H1 (cell line): ENCODE data around the gene MIER3. TPM values are rescaled to one million over a fixed set of nuclear protein-coding genes. Genes with fewer than 3 reads are reported as not detected.

Experiments used
- CTCF ChIA-PET: fragments of 300-600 bp; sonication (Branson Sonifier 250); formaldehyde crosslinking; loops from one replicate; lab custom pipeline; 2021; ENCODE audit not compliant: partially characterized antibody; lab: Charles Lee
- POLR2A ChIA-PET: fragments of 300-600 bp; sonication (Branson Sonifier 250); formaldehyde crosslinking; loops from one replicate; lab custom pipeline; 2021; ENCODE audit warnings: inconsistent platforms; ENCODE audit not compliant: partially characterized antibody; lab: Charles Lee
- DNase-seq, 2 experiments: peaks; one replicate each; pipeline versions ENCODE4 v3.0.0 to v3.0.0-alpha.2; 2010 to 2022; ENCODE audit warnings: low spot score in 2 of 2, low read depth in 1 of 2, mixed read lengths in 1 of 2
- FAIRE-seq: peaks from 2 replicates; lab custom pipeline; 2011; peaks lifted over from hg19 to GRCh38; lab: Jason Lieb, UNC
- H2AFZ ChIP-seq: 2 replicates; pipeline ENCODE4 v1.8.1; 2012; ENCODE audit warnings: low read length, inconsistent platforms
- H2AK5ac ChIP-seq: 2 replicates; pipeline ENCODE4 v1.6.1; 2013; ENCODE audit warnings: low read depth, low read length
- H2BK120ac ChIP-seq: replicated peaks from 2 replicates; pipeline ENCODE3; 2013; ENCODE audit warnings: low read depth, low read length, inconsistent platforms
- H2BK12ac ChIP-seq: 2 replicates; pipeline ENCODE4 v1.6.1; 2013; ENCODE audit warnings: low read depth, low read length
- H2BK15ac ChIP-seq: 2 replicates; pipeline ENCODE4 v1.6.1; 2013; ENCODE audit warnings: low read length
- H2BK20ac ChIP-seq: 2 replicates; pipeline ENCODE4 v1.6.1; 2013; ENCODE audit warnings: low read length
- H2BK5ac ChIP-seq: 2 replicates; pipeline ENCODE4 v1.6.1; 2013; ENCODE audit warnings: low read depth, low read length
- H3K14ac ChIP-seq: 2 replicates; pipeline ENCODE4 v1.6.1; 2013; ENCODE audit warnings: inconsistent platforms; ENCODE audit not compliant: insufficient read length
- H3K18ac ChIP-seq: 2 replicates; pipeline ENCODE4 v1.6.1; 2013; ENCODE audit warnings: low read length; ENCODE audit errors: extremely low read depth
- H3K23ac ChIP-seq: 2 replicates; pipeline ENCODE4 v1.6.1; 2013; ENCODE audit warnings: inconsistent platforms; ENCODE audit not compliant: insufficient read length
- H3K23me2 ChIP-seq: 2 replicates; pipeline ENCODE4 v1.6.1; 2013; ENCODE audit warnings: low read depth, low read length
- H3K27ac ChIP-seq: 2 replicates; pipeline ENCODE4 v1.6.1; 2011; ENCODE audit warnings: low read depth, low read length, inconsistent platforms
- H3K27me3 ChIP-seq, 4 experiments: replicated peaks in 1 of 4; 1 replicate in 1 of 4; 2 replicates in 3 of 4; pipeline versions ENCODE4 v1.6.1 to v1.8.1; 2011 to 2013; ENCODE audit warnings: low read length in 3 of 4, mild to moderate bottlenecking in 3 of 4, inconsistent platforms in 2 of 4, mixed read lengths in 2 of 4, moderate library complexity in 1 of 4; ENCODE audit not compliant: control insufficient read depth in 3 of 4, insufficient read depth in 3 of 4; ENCODE audit errors: extremely low read depth in 1 of 4
- H3K36me3 ChIP-seq, 4 experiments: 2 replicates each; pipeline versions ENCODE4 v1.6.1 to v1.8.1; 2011 to 2013; ENCODE audit warnings: mild to moderate bottlenecking in 4 of 4, low read length in 3 of 4, moderate library complexity in 2 of 4, control low read depth in 1 of 4, inconsistent platforms in 1 of 4; ENCODE audit not compliant: insufficient read depth in 4 of 4, control insufficient read depth in 2 of 4
- H3K4ac ChIP-seq: replicated peaks from 2 replicates; pipeline ENCODE3; 2013; ENCODE audit warnings: low read length, low read depth, mixed read lengths, inconsistent platforms; ENCODE audit not compliant: insufficient read length
- H3K4me1 ChIP-seq, 4 experiments: replicated peaks in 1 of 4; 1 replicate in 1 of 4; 2 replicates in 3 of 4; pipeline versions ENCODE4 v1.6.1 to v1.8.1; 2011 to 2013; ENCODE audit warnings: low read length in 3 of 4, inconsistent platforms in 2 of 4, mixed read lengths in 1 of 4; ENCODE audit not compliant: insufficient read depth in 4 of 4, control insufficient read depth in 3 of 4
- H3K4me2 ChIP-seq, 2 experiments: 2 replicates each; pipeline versions ENCODE4 v1.6.1 to v1.8.1; 2011 to 2013; ENCODE audit warnings: low read depth in 2 of 2, low read length in 2 of 2, control low read depth in 1 of 2, inconsistent platforms in 1 of 2, mild to moderate bottlenecking in 1 of 2; ENCODE audit not compliant: insufficient read depth in 1 of 2
- H3K4me3 ChIP-seq, 4 experiments: fragments of 200-600, 300-600 bp in 1 of 4; sonication (generic), shearing (Covaris generic), sonication (Bioruptor Twin) in 1 of 4; 2 replicates each; pipeline versions ENCODE4 v1.5.1 to v1.8.1; 2011 to 2016; ENCODE audit warnings: low read length in 4 of 4, low read depth in 3 of 4, control low read depth in 2 of 4, inconsistent platforms in 2 of 4, mild to moderate bottlenecking in 2 of 4, mixed read lengths in 1 of 4, moderate library complexity in 1 of 4; ENCODE audit not compliant: insufficient read depth in 2 of 4; ENCODE audit errors: extremely low read depth in 1 of 4
- H3K56ac ChIP-seq: replicated peaks from 2 replicates; pipeline ENCODE3; 2013; ENCODE audit warnings: low read depth, mild to moderate bottlenecking, mixed read lengths, low read length, inconsistent platforms; ENCODE audit not compliant: insufficient read length
- H3K79me1 ChIP-seq: 2 replicates; pipeline ENCODE4 v1.6.1; 2013; ENCODE audit warnings: low read depth, low read length, control low read depth
- H3K79me2 ChIP-seq, 2 experiments: 2 replicates each; pipeline versions ENCODE4 v1.6.1 to v1.8.1; 2012 to 2013; ENCODE audit warnings: low read length in 2 of 2, mild to moderate bottlenecking in 2 of 2, inconsistent platforms in 1 of 2; ENCODE audit not compliant: insufficient read depth in 2 of 2, control insufficient read depth in 1 of 2
- H3K9ac ChIP-seq, 4 experiments: replicated peaks in 1 of 4; 1 replicate in 1 of 4; 2 replicates in 3 of 4; pipeline versions ENCODE4 v1.6.1 to v1.8.1; 2011 to 2013; ENCODE audit warnings: low read depth in 3 of 4, low read length in 3 of 4, control low read depth in 2 of 4, mild to moderate bottlenecking in 2 of 4, moderate library complexity in 2 of 4, inconsistent platforms in 1 of 4; ENCODE audit errors: extremely low read depth in 1 of 4
- H3K9me3 ChIP-seq, 2 experiments: 2 replicates each; pipeline versions ENCODE4 v1.6.1 to v1.8.1; 2012 to 2013; ENCODE audit warnings: mild to moderate bottlenecking in 2 of 2, moderate library complexity in 2 of 2, control low read depth in 1 of 2, inconsistent platforms in 1 of 2, low read depth in 1 of 2, low read length in 1 of 2, mixed read lengths in 1 of 2; ENCODE audit not compliant: insufficient read depth in 2 of 2
- H4K20me1 ChIP-seq, 2 experiments: replicated peaks in 1 of 2; 2 replicates each; pipeline versions ENCODE3 to v1.8.1; 2011 to 2013; ENCODE audit warnings: inconsistent platforms in 2 of 2, low read length in 2 of 2, mild to moderate bottlenecking in 1 of 2; ENCODE audit not compliant: insufficient read depth in 2 of 2, control insufficient read depth in 1 of 2
- H4K5ac ChIP-seq: 2 replicates; pipeline ENCODE4 v1.6.1; 2013; ENCODE audit warnings: low read length, low read depth, mixed read lengths, inconsistent platforms; ENCODE audit not compliant: insufficient read length
- H4K8ac ChIP-seq: 2 replicates; pipeline ENCODE4 v1.8.0; 2013; ENCODE audit warnings: mild to moderate bottlenecking, moderate library complexity, low read length, inconsistent platforms; ENCODE audit not compliant: insufficient read depth; ENCODE audit errors: extremely low read depth
- H4K91ac ChIP-seq: replicated peaks from 2 replicates; pipeline ENCODE3; 2013; ENCODE audit warnings: low read length, mixed read lengths, inconsistent platforms; ENCODE audit not compliant: insufficient read length
- ASH2L ChIP-seq: fragments of 200-600, 300-600 bp; sonication (generic); IDR thresholded peaks from one replicate; pipeline ENCODE4 v1.7.1; 2017; ENCODE audit warnings: low read length
- RXRA ChIP-seq: IDR thresholded peaks from 2 replicates; pipeline ENCODE4 v1.6.1; 2011; ENCODE audit warnings: low read depth, mild to moderate bottlenecking, low read length, moderate library complexity; ENCODE audit not compliant: insufficient read depth
- WGBS, 2 experiments: shearing (Covaris generic) in 1 of 2; methylation state at CpG; one replicate each; pipeline versions ENCODE4 v1.1.6 to v1.1.7; 2013 to 2015; ENCODE audit warnings: low lambda C conversion rate in 2 of 2, mixed read lengths in 2 of 2, inconsistent platforms in 1 of 2, low coverage in 1 of 2, missing lambda C conversion rate in 1 of 2; ENCODE audit not compliant: insufficient replicate concordance in 2 of 2, insufficient coverage in 1 of 2, insufficient read length in 1 of 2; ENCODE audit errors: extremely low coverage in 1 of 2, missing lambda C conversion rate in 1 of 2; 5-methylcytosine and 5-hydroxymethylcytosine counted together
- polyA plus RNA-seq, 7 experiments: library from polyadenylated mRNA; depleted of rRNA in 3 of 7; stranded (reverse) in 5 of 7; unstranded in 2 of 7; fragments of >200 nt in 5 of 7; fragments of 200-250 nt in 2 of 7; gene quantifications; 1 replicate in 5 of 7; 2 replicates in 1 of 7; 4 replicates in 1 of 7; pipeline versions ENCODE4 v1.2.1 to v1.2.3, GENCODE V29; 2011 to 2013; ENCODE audit warnings: missing spikeins in 2 of 7, mixed read lengths in 2 of 7
- total RNA-seq: library from RNA; stranded (reverse); fragmentation: NEBNext Ultra II Directional; extraction: Animal tissue kit (Norgen Biotek cat#: 25700); gene quantifications from 2 replicates; pipeline ENCODE4 v1.2.1, GENCODE V29; 2021

Gene MIER3
- total and polyA plus RNA-seq, 2 of the 8 experiments (the other 6 are each of a cell fraction or from before 2014, with no cell fraction given): 9.6 to 33.3 TPM

DNA sequence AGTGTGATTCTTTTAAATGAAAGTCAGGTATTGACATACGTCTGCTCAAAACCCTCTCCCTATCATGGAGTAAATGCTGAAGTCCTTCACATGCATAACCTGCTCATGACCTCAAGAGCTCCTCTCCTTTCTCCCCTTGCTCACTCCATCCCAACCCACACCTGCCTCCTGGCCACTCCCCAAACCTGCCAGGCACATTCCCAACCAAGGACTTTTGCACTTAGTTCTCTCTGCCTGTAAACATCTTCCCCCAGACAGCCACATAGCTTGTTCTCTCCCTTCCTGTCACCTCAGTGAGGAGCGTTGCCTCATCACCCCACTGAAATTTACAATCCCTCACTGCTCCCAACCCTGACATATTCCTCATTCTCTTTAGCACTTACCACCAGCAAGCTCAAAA is 33.9 kb downstream of the MIER3 start:
- no peak overlapping the region for H4K5ac ChIP-seq
- peaks cover 2 to 35% (median 12%) of the 10 kb centered on the region in 4 experiments; a peak in 7 of 8 replicates for H3K36me3 ChIP-seq
- FAIRE-seq: no peak

More for the DNA sequence above, 33.9 kb downstream of the MIER3 start:
- no peak overlapping the region for H2AK5ac ChIP-seq
- H3K4me3 ChIP-seq: no peak overlapping the region
- ChIA-PET POLR2A (interaction anchor here (0.7 to 2.5 kb wide), 7 partner anchors 8 to 280 kb away, joined by 3 to 20 read pairs (median 7); partner anchors contain the start of gene SETD9), CTCF (interaction anchor here (0.6 to 2.2 kb wide), 8 partner anchors 9 to 654 kb away, joined by 3 to 9 read pairs (median 3); partner anchors contain the start of gene SETD9)
- no peaks in the 10 kb centered on the region; the same call in 1 of the 2 replicates for H3K79me1 ChIP-seq
- no peak overlapping the region for H2BK5ac ChIP-seq
- no peak overlapping the region for H3K56ac ChIP-seq
- H3K9me3 ChIP-seq: peaks cover 0 to 1% of the 10 kb centered on the region in 2 experiments; a peak in 1 of 4 replicates
- H3K9ac ChIP-seq: no peak overlapping the region
- H2BK15ac ChIP-seq: no peak overlapping the region
- H4K8ac ChIP-seq: no peak overlapping the region
- no peak overlapping the region for H2AFZ ChIP-seq
- no peak overlapping the region for H3K4me2 ChIP-seq
- 0 out of 7 replicates have a peak, but pooled peaks cover 0 to 2% (median 0%) of the 10 kb centered on the region in 4 experiments for H3K4me1 ChIP-seq
- no peaks in the 10 kb centered on the region for H3K27me3 ChIP-seq
- 83% methylated on average over 2 of the region's 2 CpGs; no CpG with 5 or more reads in 1 of the 2 experiments for WGBS, 2 experiments
- H3K79me2 ChIP-seq: no peaks in the 10 kb centered on the region
- H3K18ac ChIP-seq: no peak overlapping the region
- H4K91ac ChIP-seq: no peak overlapping the region
- H2BK12ac ChIP-seq: no peak overlapping the region
- no peak overlapping the region for H2BK120ac ChIP-seq
- H4K20me1 ChIP-seq: no peaks in the 10 kb centered on the region
- no peak overlapping the region for H3K23ac ChIP-seq
- no peak overlapping the region for H3K14ac ChIP-seq
- H3K27ac ChIP-seq: no peak overlapping the region
- no peak for TF ChIP-seq ASH2L
- no peak for TF ChIP-seq RXRA
- H3K4ac ChIP-seq: no peak overlapping the region
- DNase-seq: no peak
- H3K23me2 ChIP-seq: no peaks in the 10 kb centered on the region
- H2BK20ac ChIP-seq: no peak overlapping the region
